DMS53 treated with DMSO at 0.1 percent for 48 hours (cell line): ENCODE results near the gene MARCHF3.
"Not testable (repeated sequence)": the region's sequence is repeated elsewhere in the genome, so short reads cannot be mapped to it uniquely, and the experiment has no call there.

ENCODE experiments used
- DNase-seq: peaks from one replicate; lab custom pipeline; 2025; ENCODE audit not compliant: unreplicated experiment; lab: John Stamatoyannopoulos, UW

Gene MARCHF3

DNA sequence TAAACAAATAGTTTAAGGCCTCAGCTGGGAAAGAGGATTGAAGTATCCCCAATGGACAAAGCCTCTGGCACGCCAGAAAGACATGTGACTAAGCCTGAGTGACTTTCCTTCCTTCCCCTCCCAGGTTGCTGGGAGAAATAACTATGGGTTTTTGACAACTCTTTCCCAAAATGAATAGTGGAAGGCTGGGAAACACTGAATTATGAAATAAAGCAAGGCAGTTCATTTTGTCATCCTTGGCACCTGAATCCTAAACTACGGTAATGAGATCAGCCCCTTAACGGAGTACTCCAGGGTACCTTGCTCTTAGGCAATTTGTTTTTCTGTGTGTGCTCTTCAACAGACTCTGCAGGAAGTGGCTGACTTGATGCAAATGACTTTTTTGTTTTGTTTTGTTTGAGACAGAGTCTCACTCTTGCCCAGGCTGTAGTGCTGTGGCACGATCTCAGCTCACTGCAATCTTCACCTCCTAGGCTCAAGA lies 178.2 kb downstream of the MARCHF3 start:
- DNase-seq = no peak

- DNase-seq = no peak
These were observed 178.8 kb downstream of the MARCHF3 start for GRCh38 chr5:126851501-126852011.

DNA sequence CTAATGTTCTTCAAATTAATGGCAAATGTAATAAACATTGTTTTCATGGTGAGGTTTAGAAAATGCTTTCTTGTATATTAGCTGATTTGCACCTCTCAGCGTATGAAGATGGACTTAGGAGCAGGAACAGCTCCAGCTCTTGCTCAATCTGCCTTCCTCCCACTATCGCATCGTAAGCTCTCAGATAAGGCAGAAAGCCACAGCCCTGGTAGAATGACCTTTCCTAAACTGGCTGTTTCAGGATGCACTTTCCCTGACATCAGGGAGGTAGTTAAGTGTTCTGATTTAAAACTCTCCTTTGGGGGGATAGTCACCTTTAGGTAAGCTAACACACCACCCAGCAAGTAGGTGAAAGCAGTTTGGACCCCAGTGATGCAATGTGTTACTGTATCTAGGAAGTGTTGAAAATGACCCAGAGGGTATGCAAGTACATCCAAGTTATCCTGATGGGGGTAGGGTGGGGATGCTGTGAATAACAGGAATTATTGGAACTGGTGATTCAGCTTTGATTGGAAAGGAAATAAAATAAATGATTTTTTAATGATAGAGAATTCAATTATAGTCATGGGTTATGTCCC lies 181.2 kb downstream of the MARCHF3 start:
- DNase-seq = no peak

GRCh38 chr5:126848253-126848652 lies 182.1 kb downstream of the MARCHF3 start:
- no peak for DNase-seq

GRCh38 chr5:126847826-126848251 lies 182.5 kb downstream of the MARCHF3 start:
- no peak for DNase-seq

GRCh38 chr5:126847456-126847820 lies 182.9 kb downstream of the MARCHF3 start:
- no peak for DNase-seq

DNA sequence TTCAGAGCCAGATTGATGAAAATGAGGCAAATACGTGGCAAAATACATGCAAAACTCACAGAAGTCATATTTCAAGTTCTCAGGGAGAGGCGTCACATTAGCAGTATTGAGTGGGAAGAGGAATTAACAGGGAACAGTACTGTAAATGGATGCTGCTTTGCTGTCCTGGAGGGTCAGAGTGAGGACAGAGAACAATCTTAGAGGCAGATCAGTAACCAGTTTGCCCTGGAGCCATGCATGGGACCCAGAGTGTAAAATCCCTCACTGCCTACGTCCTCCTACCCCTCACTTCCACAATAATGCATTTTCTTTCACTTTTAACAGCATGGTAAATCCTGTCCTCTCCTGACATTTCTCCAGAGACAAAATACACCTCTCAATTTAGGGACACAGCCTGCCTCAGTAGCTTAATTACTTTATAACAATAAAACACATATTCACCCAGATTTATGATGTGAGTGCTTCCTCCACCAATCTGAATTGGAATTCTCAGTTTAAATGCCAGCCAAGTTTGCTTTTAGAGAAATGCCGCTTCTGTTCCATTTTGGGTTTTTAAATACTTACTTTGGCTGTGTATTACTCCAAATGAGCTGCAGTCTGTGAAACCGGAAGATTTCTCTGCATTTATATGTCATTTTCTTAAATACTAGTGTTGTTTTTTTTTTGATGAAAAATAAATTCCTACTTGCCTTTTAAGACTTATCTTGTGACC lies 183.5 kb downstream of the MARCHF3 start:
- DNase-seq = no peak

DNA sequence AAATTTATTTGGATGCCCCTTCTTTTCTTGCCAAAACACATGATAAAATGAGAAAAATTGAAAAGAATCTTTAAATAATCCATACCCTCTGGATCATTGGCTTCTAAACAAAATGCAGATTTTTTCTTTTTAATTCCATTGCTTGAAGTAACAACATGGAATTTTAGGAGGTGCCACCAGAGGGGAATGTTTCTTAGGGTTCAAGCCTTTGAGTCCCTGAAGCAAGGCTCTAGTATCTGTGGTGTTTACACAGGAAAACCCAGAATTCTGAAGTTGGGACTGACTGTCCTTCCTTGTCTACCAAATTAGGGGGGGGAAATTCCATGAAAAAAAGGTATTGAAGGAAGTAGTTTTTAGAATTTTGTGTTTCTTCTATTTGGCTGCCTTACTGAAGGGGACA lies 184.0 kb downstream of the MARCHF3 start:
- no peak for DNase-seq

DNA sequence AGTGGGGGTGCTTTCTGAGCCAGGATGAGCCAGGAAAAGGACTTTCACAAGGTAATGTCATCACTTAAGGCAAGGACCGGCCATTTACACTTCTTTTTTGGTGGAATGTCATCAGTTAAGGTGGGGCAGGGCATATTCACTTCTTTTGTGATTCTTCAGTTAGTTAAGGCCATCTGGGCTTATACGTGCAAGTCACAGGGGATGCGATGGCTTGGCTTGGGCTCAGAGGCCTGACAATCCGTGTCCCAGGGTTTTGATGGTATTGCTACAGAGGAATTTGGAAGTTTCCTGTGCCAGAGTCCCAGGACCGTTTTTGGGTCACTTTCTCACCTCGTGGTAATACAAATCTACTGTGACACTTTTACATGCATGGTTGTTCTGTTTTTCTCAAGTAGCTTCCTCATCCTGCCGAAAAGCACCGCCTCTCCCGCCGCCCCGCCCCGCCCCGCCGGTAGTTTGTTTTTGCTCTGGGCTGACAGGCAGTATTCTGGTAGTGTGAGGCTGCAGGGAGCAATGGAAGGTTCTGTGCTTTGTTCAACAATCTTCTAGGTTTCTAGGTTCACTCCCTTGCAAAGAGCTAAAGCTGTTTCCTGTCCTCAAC lies 184.8 kb downstream of the MARCHF3 start:
- peak; percentile 43 for DNase-seq

DNA sequence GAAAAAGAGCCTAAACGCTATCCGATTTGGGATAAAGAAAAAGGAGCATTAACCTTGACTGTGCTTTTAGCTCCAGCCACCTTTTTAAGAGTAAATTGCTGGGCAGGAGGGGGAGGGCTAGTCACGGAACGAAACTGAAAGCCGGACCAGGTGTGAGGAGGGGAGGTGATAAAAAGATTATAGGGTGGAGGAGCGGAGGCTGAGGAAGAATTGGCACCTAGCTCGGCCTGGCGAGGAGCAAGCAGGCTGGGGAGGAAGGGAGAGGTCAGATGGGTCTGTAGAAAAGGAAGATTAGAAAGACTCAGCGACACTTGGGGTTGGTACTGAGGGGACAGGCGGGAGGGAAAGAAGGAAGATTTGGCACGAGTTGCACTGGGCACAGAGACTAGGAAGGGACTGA lies 187.0 kb downstream of the MARCHF3 start:
- not testable (repeated sequence) for DNase-seq

GRCh38 chr5:126839407-126839806 lies 191.0 kb downstream of the MARCHF3 start:
- DNase-seq = not testable (repeated sequence)

- no peak for DNase-seq
These were observed 192.3 kb downstream of the MARCHF3 start for GRCh38 chr5:126837906-126838539.

- DNase-seq = no peak
These were observed 193.1 kb downstream of the MARCHF3 start for GRCh38 chr5:126837242-126837641.

DNA sequence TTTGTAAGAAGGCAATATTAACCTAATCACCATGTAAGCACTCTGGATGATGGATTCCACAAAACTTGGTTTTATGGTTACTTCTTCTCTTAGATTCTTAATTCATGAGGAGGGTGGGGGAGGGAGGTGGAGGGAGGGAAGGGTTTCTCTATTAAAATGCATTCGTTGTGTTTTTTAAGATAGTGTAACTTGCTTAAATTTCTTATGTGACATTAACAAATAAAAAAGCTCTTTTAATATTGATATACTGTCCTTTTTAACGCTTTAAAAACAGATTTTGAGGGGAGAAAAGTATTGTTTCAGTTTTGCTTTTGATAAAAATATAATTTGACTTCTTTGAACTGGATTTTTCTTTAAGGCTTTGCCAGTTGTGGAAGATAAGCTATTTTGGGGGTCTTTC lies 193.6 kb downstream of the MARCHF3 start:
- no peak for DNase-seq

DNA sequence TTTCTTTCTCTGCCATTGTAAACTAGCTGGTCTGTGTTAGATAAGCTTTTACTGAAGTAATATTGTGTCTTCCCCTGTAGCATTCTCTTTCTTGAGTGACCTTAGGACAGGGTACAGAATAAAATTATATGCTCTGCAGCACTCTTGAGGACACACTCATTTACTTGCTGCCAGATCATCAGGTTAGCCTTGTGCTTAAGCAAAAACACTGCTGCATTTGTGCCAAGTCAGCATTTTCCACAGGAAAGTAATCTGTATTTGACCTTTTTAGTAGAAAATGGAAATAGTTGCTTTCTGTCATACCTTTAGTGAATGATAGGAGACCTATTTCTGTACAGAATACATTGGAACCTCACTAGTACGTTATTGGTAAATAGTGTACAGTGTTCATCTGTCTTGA lies 199.2 kb downstream of the MARCHF3 start:
- DNase-seq = no peak

DNA sequence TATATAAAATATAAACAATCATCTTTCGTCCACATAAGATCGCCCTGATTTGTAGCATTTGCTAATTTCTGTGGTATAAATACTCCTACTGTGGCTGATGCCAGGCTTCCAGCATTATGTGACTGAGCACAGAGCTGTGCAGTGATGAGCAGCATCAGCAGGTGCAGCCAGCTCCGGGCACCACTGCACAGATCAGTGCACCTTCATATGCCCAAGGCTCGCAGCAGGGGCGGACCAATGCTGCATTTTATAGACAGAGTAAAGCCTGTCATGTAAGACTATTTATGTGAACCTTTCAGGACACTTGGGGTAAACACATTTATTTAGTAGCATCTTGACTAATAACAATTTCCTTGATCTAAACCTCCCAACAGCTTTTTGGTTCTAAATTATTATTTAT lies 200.3 kb downstream of the MARCHF3 start:
- DNase-seq = no peak

DNA sequence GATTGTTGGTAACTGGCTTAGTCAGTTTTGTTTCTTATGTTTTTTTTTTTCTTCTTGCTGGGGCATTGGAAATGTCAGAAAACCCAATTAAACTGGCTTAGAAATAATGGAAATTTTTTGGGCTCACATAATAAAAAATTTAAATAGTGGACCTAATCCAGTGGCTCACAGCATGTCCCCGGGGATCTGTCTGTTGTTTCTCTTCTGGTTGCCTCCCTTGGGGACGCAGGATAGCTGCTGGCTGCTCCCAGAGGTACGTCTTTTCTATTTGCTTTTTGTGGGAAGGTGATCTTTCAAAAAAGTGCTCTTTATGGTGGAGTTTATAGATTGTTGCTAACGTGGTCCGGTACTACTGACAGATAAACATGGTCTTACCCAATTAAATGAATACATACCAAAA lies 201.3 kb downstream of the MARCHF3 start:
- DNase-seq = no peak

DNA sequence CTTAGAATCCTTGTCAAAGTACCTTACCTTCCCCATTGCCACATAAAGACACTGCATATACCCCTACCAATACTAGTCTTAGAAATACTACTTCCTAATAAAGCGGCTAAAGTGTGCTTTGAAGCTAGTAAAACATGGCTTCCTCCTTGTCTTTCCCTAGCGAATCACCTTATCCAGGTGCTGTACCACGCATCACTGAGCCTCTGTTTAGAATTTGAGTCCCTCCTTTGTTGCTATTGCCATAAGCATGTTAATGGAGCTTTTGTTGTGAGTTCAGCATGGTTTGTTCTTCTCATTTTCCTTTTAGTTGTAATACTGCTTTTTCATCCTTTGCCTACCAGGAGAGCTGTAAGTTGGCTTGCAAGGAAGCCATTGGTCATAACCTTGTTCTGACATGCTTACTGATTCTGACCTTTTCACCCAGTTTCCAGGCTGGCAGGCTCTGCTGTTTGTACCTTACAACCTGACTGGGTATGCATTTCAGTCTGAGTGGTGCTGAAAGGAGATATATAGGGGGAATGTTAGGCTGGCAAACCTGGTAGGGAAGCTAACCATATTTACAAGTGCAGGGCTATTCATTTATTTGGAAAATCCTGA lies 203.6 kb downstream of the MARCHF3 start:
- DNase-seq = no peak

DNA sequence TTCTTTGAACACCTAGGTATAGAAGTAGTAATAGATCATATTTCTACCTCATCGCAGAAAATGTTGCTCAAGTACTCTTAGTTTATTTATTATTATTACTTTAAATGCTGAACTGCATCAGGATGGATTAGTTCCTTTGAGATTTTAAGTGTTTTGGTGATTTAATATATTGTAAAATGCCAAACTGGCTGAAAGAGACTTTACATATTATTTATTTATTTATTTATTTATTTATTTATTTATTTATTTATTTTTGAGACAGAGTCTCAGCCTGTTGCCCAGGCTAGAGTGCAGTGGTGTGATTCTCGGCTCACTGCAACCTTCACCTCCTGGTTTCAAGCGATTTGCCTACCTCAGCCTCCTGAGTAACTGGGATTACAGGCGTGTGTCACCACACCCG lies 211.1 kb downstream of the MARCHF3 start:
- no peak for DNase-seq

- no peak for DNase-seq
These were observed 211.6 kb downstream of the MARCHF3 start for GRCh38 chr5:126818736-126819135.
